Measurements from ENCODE around the gene TIGIT.

Gene TIGIT

GRCh38 chr3:114355653-114356052, 61.8 kb downstream of the TIGIT start:
- DNase-seq = no peak

- DNase-seq = no peak
Observed at GRCh38 chr3:114356066-114356465, 62.2 kb downstream of the TIGIT start.

- no peak for DNase-seq
Observed at GRCh38 chr3:114356525-114356924, 62.7 kb downstream of the TIGIT start.
